Astrocyte of the spinal cord (primary cell): ENCODE data around the gene ZNF678.

ENCODE experiments used
- DNase-seq: peaks from one replicate; pipeline ENCODE4 v3.0.0; 2011; ENCODE audit warnings: low read depth, low spot score
- H3K4me3 ChIP-seq: 2 replicates; pipeline ENCODE4 v1.5.1; 2011; ENCODE audit warnings: low read depth, mild to moderate bottlenecking, low read length, moderate library complexity
- CTCF ChIP-seq: IDR thresholded peaks from 2 replicates; pipeline ENCODE4 v1.5.1; 2012; ENCODE audit warnings: low read depth, mild to moderate bottlenecking, low read length, inconsistent platforms
- in situ Hi-C: cut with HindIII; loops from 2 replicates; pipeline ENCODE4 v1.10.0; 2017; ENCODE audit warnings: low sequenced_read_pairs

ZNF678 gene

GRCh38 chr1:227541129-227541528 is 22.2 kb upstream of the ZNF678 start:
- no peak for DNase-seq
- in situ Hi-C loops: no loop called here
- H3K4me3 ChIP-seq: no peak overlapping the region
- no peak for TF ChIP-seq CTCF

GRCh38 chr1:227541796-227542152 is 21.6 kb upstream of the ZNF678 start:
- TF ChIP-seq CTCF: no peak
- H3K4me3 ChIP-seq: peak overlapping the region; percentile 46
- in situ Hi-C loops: no loop called here
- no peak for DNase-seq

GRCh38 chr1:227542153-227543120 is 20.9 kb upstream of the ZNF678 start:
- peak; percentile 72 for DNase-seq
- peak overlapping the region; percentile 46 for H3K4me3 ChIP-seq
- in situ Hi-C loops: no loop called here
- TF ChIP-seq CTCF: peak; percentile 77

- DNase-seq: no peak
- TF ChIP-seq CTCF: no peak
- H3K4me3 ChIP-seq: no peak overlapping the region
- in situ Hi-C loops: no loop called here
These were observed 19.9 kb upstream of the ZNF678 start for GRCh38 chr1:227543283-227544066.

- H3K4me3 ChIP-seq: no peak overlapping the region
- TF ChIP-seq CTCF: no peak
- in situ Hi-C loops: no loop called here
- DNase-seq: no peak
These were observed 19.0 kb upstream of the ZNF678 start for GRCh38 chr1:227544067-227545050.

GRCh38 chr1:227545361-227545760 is 18.0 kb upstream of the ZNF678 start:
- H3K4me3 ChIP-seq: no peak overlapping the region
- in situ Hi-C loops: no loop called here
- no peak for DNase-seq
- TF ChIP-seq CTCF: no peak
